IMR-90 (cell line): ENCODE results near the gene SCCPDH. TPM values are rescaled to one million over a fixed set of nuclear protein-coding genes. Genes with fewer than 3 reads are reported as not detected.

Source experiments
- ATAC-seq: fragments of 200-7000 bp; cut with Tn5 transposase; 2 replicates; pipeline ENCODE4 v1.9.1; 2020; ENCODE audit warnings: low read depth, mild to moderate bottlenecking, moderate library complexity
- BruUV-seq: library from RNA; stranded (reverse); fragments of 400-500 nt; replicated peaks from 2 replicates; lab custom pipeline; 2021; lab: Mats Ljungman, UMichigan
- CTCF ChIA-PET: fragments of 300-600 bp; formaldehyde crosslinking; extraction: SDS; loops from one replicate; lab custom pipeline; 2021; ENCODE audit warnings: antibody characterized with exemption; lab: Yijun Ruan, JAX
- POLR2A ChIA-PET: fragments of 300-600 bp; sonication (Branson Sonifier 250); formaldehyde crosslinking; loops from one replicate; lab custom pipeline; 2022; ENCODE audit warnings: antibody characterized with exemption; ENCODE audit not compliant: unreplicated experiment; lab: Charles Lee
- DNase-seq: peaks from one replicate; pipeline ENCODE4 v3.0.0; 2013
- H2AFZ ChIP-seq: replicated peaks from 2 replicates; pipeline ENCODE3; 2013; ENCODE audit warnings: low read length, mild to moderate bottlenecking; ENCODE audit not compliant: poor library complexity
- H2AK5ac ChIP-seq: 2 replicates; pipeline ENCODE4 v1.6.1; 2013; ENCODE audit warnings: low read depth, low read length, inconsistent platforms
- H2AK9ac ChIP-seq: replicated peaks from 2 replicates; pipeline ENCODE3; 2013; ENCODE audit warnings: mild to moderate bottlenecking, low read depth, low read length, moderate library complexity; ENCODE audit not compliant: poor library complexity
- H2BK120ac ChIP-seq: 2 replicates; pipeline ENCODE4 v1.6.1; 2013; ENCODE audit warnings: low read depth, low read length, inconsistent platforms
- H2BK15ac ChIP-seq: 3 replicates; pipeline ENCODE4 v1.6.1; 2013; ENCODE audit warnings: low read depth, low read length, inconsistent platforms
- H2BK20ac ChIP-seq: 2 replicates; pipeline ENCODE4 v1.6.1; 2013; ENCODE audit warnings: low read depth, mild to moderate bottlenecking, inconsistent platforms, low read length, moderate library complexity
- H2BK5ac ChIP-seq: 2 replicates; pipeline ENCODE4 v1.6.1; 2013; ENCODE audit warnings: mild to moderate bottlenecking, low read depth, low read length, inconsistent platforms; ENCODE audit not compliant: poor library complexity, severe bottlenecking
- H3K14ac ChIP-seq: replicated peaks from 2 replicates; pipeline ENCODE4 v1.6.1; 2013; ENCODE audit warnings: low read depth, low read length, inconsistent platforms
- H3K18ac ChIP-seq: 2 replicates; pipeline ENCODE4 v1.6.1; 2013; ENCODE audit warnings: low read depth, low read length, control low read depth
- H3K23ac ChIP-seq: 2 replicates; pipeline ENCODE4 v1.6.1; 2013; ENCODE audit warnings: low read depth, low read length, inconsistent platforms
- H3K27ac ChIP-seq: 2 replicates; pipeline ENCODE4 v1.5.1; 2013; ENCODE audit warnings: mild to moderate bottlenecking, control low read depth, low read length; ENCODE audit not compliant: insufficient read depth
- H3K27me3 ChIP-seq: 2 replicates; pipeline ENCODE4 v1.6.1; 2013; ENCODE audit warnings: low read length; ENCODE audit not compliant: control insufficient read depth, insufficient read depth
- H3K36me3 ChIP-seq: 2 replicates; pipeline ENCODE4 v1.6.1; 2013; ENCODE audit warnings: low read length, mixed read lengths; ENCODE audit not compliant: control insufficient read depth, insufficient read depth
- H3K4ac ChIP-seq: 2 replicates; pipeline ENCODE4 v1.6.1; 2013; ENCODE audit warnings: low read depth, low read length, inconsistent platforms
- H3K4me1 ChIP-seq: 2 replicates; pipeline ENCODE4 v1.6.1; 2013; ENCODE audit warnings: low read length, mixed read lengths; ENCODE audit not compliant: control insufficient read depth, insufficient read depth
- H3K4me2 ChIP-seq: 2 replicates; pipeline ENCODE4 v1.6.1; 2013; ENCODE audit warnings: low read depth, mild to moderate bottlenecking, control low read depth, low read length, moderate library complexity
- H3K4me3 ChIP-seq: 2 replicates; pipeline ENCODE4 v1.5.1; 2013; ENCODE audit warnings: low read depth, mild to moderate bottlenecking, control low read depth, low read length, moderate library complexity; ENCODE audit not compliant: insufficient read depth
- H3K56ac ChIP-seq: 2 replicates; pipeline ENCODE4 v1.6.1; 2013; ENCODE audit warnings: low read length, inconsistent platforms; ENCODE audit not compliant: insufficient read depth; ENCODE audit errors: extremely low read depth
- H3K79me1 ChIP-seq, 2 experiments: 2 replicates each; pipeline ENCODE4 v1.6.1; 2013; ENCODE audit warnings: low read length in 2 of 2, inconsistent platforms in 1 of 2, low read depth in 1 of 2
- H3K9ac ChIP-seq: 2 replicates; pipeline ENCODE4 v1.6.1; 2013; ENCODE audit warnings: low read depth, low read length, control low read depth
- H3K9me1 ChIP-seq: 2 replicates; pipeline ENCODE4 v1.6.1; 2013; ENCODE audit warnings: low read length, inconsistent platforms; ENCODE audit not compliant: insufficient read depth
- H3K9me3 ChIP-seq: 2 replicates; pipeline ENCODE4 v1.6.1; 2013; ENCODE audit warnings: low read length; ENCODE audit not compliant: control insufficient read depth, insufficient read depth
- H4K20me1 ChIP-seq: 2 replicates; pipeline ENCODE4 v1.6.1; 2013; ENCODE audit warnings: low read length, inconsistent platforms; ENCODE audit not compliant: insufficient read depth
- H4K5ac ChIP-seq: 2 replicates; pipeline ENCODE4 v1.6.1; 2013; ENCODE audit warnings: mild to moderate bottlenecking, low read depth, low read length, control low read depth
- H4K8ac ChIP-seq, 2 experiments: 2 replicates each; pipeline ENCODE4 v1.6.1; 2013; ENCODE audit warnings: low read depth in 2 of 2, low read length in 2 of 2, control low read depth in 1 of 2, inconsistent platforms in 1 of 2
- H4K91ac ChIP-seq: 2 replicates; pipeline ENCODE4 v1.6.1; 2013; ENCODE audit warnings: low read depth, low read length, inconsistent platforms; ENCODE audit not compliant: insufficient read depth
- FOS ChIP-seq: fragments of 150-350 bp; IDR thresholded peaks from 2 replicates; pipeline ENCODE4 v1.6.1; 2016; ENCODE audit warnings: low read depth, low read length
- NFE2L2 ChIP-seq: fragments of 150-350 bp; IDR thresholded peaks from 2 replicates; pipeline ENCODE4 v1.6.1; 2016; ENCODE audit warnings: low read depth, mild to moderate bottlenecking, low read length
- RAD21 ChIP-seq: IDR thresholded peaks from 2 replicates; pipeline ENCODE4 v1.6.1; 2012; ENCODE audit warnings: low read length, improper control_type of control experiment
- SMC3 ChIP-seq: fragments of 150-350 bp; IDR thresholded peaks from 2 replicates; pipeline ENCODE4 v1.6.1; 2016; ENCODE audit warnings: low read depth, mild to moderate bottlenecking, antibody characterized with exemption, low read length, moderate library complexity
- WGBS, 2 experiments: methylation state at CpG; one replicate each; pipeline versions ENCODE4 v1.1.5 to v1.1.7; 2013; ENCODE audit warnings: missing lambda C conversion rate in 2 of 2; ENCODE audit not compliant: insufficient read length in 1 of 2; ENCODE audit errors: extremely low coverage in 2 of 2; 5-methylcytosine and 5-hydroxymethylcytosine counted together
- dilution Hi-C: fragments of 300-500 bp; cut with HindIII; formaldehyde crosslinking; loops from one replicate; pipeline ENCODE4 v1.14.3; 2018; ENCODE audit warnings: low sequenced_read_pairs; ENCODE audit not compliant: unreplicated experiment
- in situ Hi-C: fragments of 300-500 bp; cut with MboI; formaldehyde crosslinking; loops from 3 replicates; pipeline ENCODE4 v1.14.3; 2019; ENCODE audit warnings: low sequenced_read_pairs, inconsistent platforms, mixed read lengths
- intact Hi-C: fragments of 100-400 bp; cut with micrococcal nuclease; formaldehyde crosslinking; loops from 2 replicates; pipeline ENCODE4 v1.10.0; 2022
- polyA plus RNA-seq, 3 experiments: library from polyadenylated mRNA; depleted of rRNA; stranded (reverse); fragments of >200 nt; gene quantifications; 2 replicates each; pipeline ENCODE4 v1.2.3, GENCODE V29; 2012; ENCODE audit warnings: low replicate concordance in 1 of 3
- total RNA-seq: library from RNA; depleted of rRNA; stranded (reverse); fragments of >200 nt; gene quantifications from 2 replicates; pipeline ENCODE4 v1.2.3, GENCODE V29; 2012

SCCPDH gene
- total and polyA plus RNA-seq, 2 of the 4 experiments (the other 2 are of a cell fraction), result 26.9 to 37.8 TPM

GRCh38 chr1:246680190-246680589 is 44.0 kb upstream of the SCCPDH start:
- ChIA-PET CTCF (no interaction called here), POLR2A (no interaction called here)
- H3K4ac ChIP-seq, result no peak overlapping the region
- no peak overlapping the region for H3K27ac ChIP-seq
- H2AK5ac ChIP-seq, result no peak overlapping the region; the same call in 1 of the 2 replicates
- H2BK20ac ChIP-seq, result no peak overlapping the region
- H3K27me3 ChIP-seq, result no peaks in the 10 kb centered on the region
- peak overlapping the region in 1 of 2 experiments; percentile 6; a peak in 1 of 4 replicates for H4K8ac ChIP-seq
- dilution Hi-C loops, result no loop called here
- peaks cover 4% of the 10 kb centered on the region; the same call in 1 of the 2 replicates for H3K4me1 ChIP-seq
- no peaks in the 10 kb centered on the region; a peak in 1 of 4 replicates for H3K79me1 ChIP-seq
- in situ Hi-C loops, result loop anchor here (25.0 kb wide), 1 partner anchor 1518 kb away; the partner anchor contains the start of gene KIF26B
- H3K9me1 ChIP-seq, result peaks cover 8% of the 10 kb centered on the region
- H4K91ac ChIP-seq, result no peak overlapping the region
- DNase-seq (peak; percentile 35), ATAC-seq (no peak)
- H2BK120ac ChIP-seq, result no peak overlapping the region
- H3K36me3 ChIP-seq, result no peaks in the 10 kb centered on the region
- BruUV-seq, result no TSS peak
- no peak overlapping the region for H3K56ac ChIP-seq
- H3K4me2 ChIP-seq, result no peak overlapping the region
- no peaks in the 10 kb centered on the region for H4K20me1 ChIP-seq
- no peak overlapping the region for H3K14ac ChIP-seq
- no peaks in the 10 kb centered on the region for H3K9me3 ChIP-seq
- no peak for TF ChIP-seq SMC3
- TF ChIP-seq NFE2L2, result no peak
- TF ChIP-seq FOS, result no peak
- no peak for TF ChIP-seq RAD21
- intact Hi-C loops, result no loop called here
- no peak overlapping the region for H3K9ac ChIP-seq
- no peak overlapping the region for H2BK5ac ChIP-seq
- no peak overlapping the region for H3K18ac ChIP-seq
- no peak overlapping the region for H3K4me3 ChIP-seq
- no peak overlapping the region for H2BK15ac ChIP-seq
- no peak overlapping the region for H2AK9ac ChIP-seq
- H2AFZ ChIP-seq, result no peak overlapping the region
- 79% methylated on average over 5 of the region's 8 CpGs; no CpG with 5 or more reads in 1 of the 2 experiments for WGBS, 2 experiments
- H4K5ac ChIP-seq, result no peak overlapping the region
- H3K23ac ChIP-seq, result no peak overlapping the region
